Neural cell (in vitro differentiated cells): Measurements from ENCODE around the gene ZFP62. TPM values are rescaled to one million over a fixed set of nuclear protein-coding genes. Genes with fewer than 3 reads are reported as not detected.

Source experiments
- H2AFZ ChIP-seq: fragments of 200-600, 300-800 bp; sonication (generic), shearing (Covaris generic); 2 replicates; pipeline ENCODE4 v1.6.0; 2014; ENCODE audit warnings: low read depth, mild to moderate bottlenecking, antibody characterized with exemption, low read length, moderate library complexity
- H3F3A ChIP-seq: fragments of 200-600 bp; shearing (Covaris generic); 2 replicates; pipeline ENCODE4 v1.6.1; 2016; ENCODE audit warnings: mild to moderate bottlenecking, moderate library complexity, mixed read lengths, antibody characterized with exemption, low read length; ENCODE audit not compliant: insufficient read depth, poor library complexity, severe bottlenecking
- H3K27ac ChIP-seq: fragments of 200-600, 300-800 bp; sonication (generic), shearing (Covaris generic); 2 replicates; pipeline ENCODE4 v1.5.1; 2014; ENCODE audit warnings: mild to moderate bottlenecking, low read length, moderate library complexity
- H3K27me3 ChIP-seq: fragments of 300-800, 200-600 bp; sonication (generic), shearing (Covaris generic); 2 replicates; pipeline ENCODE4 v1.6.0; 2014; ENCODE audit warnings: mild to moderate bottlenecking, low read depth, low read length, moderate library complexity; ENCODE audit not compliant: insufficient read depth
- H3K36me3 ChIP-seq: fragments of 300-800, 200-600 bp; sonication (generic), shearing (Covaris generic); 2 replicates; pipeline ENCODE4 v1.5.1; 2014; ENCODE audit warnings: mild to moderate bottlenecking, antibody characterized with exemption, low read length, moderate library complexity; ENCODE audit not compliant: insufficient read depth
- H3K4me2 ChIP-seq: fragments of 300-800, 200-600 bp; sonication (generic), shearing (Covaris generic); 2 replicates; pipeline ENCODE4 v1.6.0; 2014; ENCODE audit warnings: mild to moderate bottlenecking, low read length
- H3K4me3 ChIP-seq: fragments of 300-800, 200-600 bp; sonication (generic), shearing (Covaris generic); 2 replicates; pipeline ENCODE4 v1.5.1; 2014; ENCODE audit warnings: mild to moderate bottlenecking, low read length, moderate library complexity
- H3K79me2 ChIP-seq: fragments of 200-600 bp; shearing (Covaris generic); replicated peaks from 2 replicates; pipeline ENCODE4 v1.6.0; 2014; ENCODE audit warnings: mild to moderate bottlenecking, low read length, moderate library complexity; ENCODE audit not compliant: insufficient read depth
- H3K9ac ChIP-seq: fragments of 300-800, 200-600 bp; sonication (generic), shearing (Covaris generic); 2 replicates; pipeline ENCODE4 v1.6.1; 2016; ENCODE audit warnings: mild to moderate bottlenecking, low read length, mixed read lengths
- H3K9me2 ChIP-seq: fragments of 200-600 bp; shearing (Covaris generic); 2 replicates; pipeline ENCODE4 v1.6.1; 2016; ENCODE audit warnings: mild to moderate bottlenecking, low read length, mixed read lengths; ENCODE audit not compliant: insufficient read depth
- H3K9me3 ChIP-seq: fragments of 200-600, 300-800 bp; sonication (generic), shearing (Covaris generic); 2 replicates; pipeline ENCODE4 v1.6.1; 2016; ENCODE audit warnings: mild to moderate bottlenecking, mixed run types, low read length, moderate library complexity, mixed read lengths
- H4K20me1 ChIP-seq: fragments of 200-600 bp; shearing (Covaris generic); 2 replicates; pipeline ENCODE4 v1.6.1; 2016; ENCODE audit warnings: mild to moderate bottlenecking, mixed run types; ENCODE audit not compliant: insufficient read depth
- EP300 ChIP-seq: fragments of 450-650 bp; conservative IDR thresholded peaks from 2 replicates; pipeline ENCODE4 v1.6.1; 2014; ENCODE audit warnings: antibody characterized with exemption, mild to moderate bottlenecking, moderate library complexity; ENCODE audit not compliant: poor library complexity, severe bottlenecking
- EZH2 ChIP-seq: fragments of 200-600, 300-800 bp; shearing (Covaris generic), sonication (generic); IDR thresholded peaks from 2 replicates; pipeline ENCODE4 v1.6.1; 2014; ENCODE audit warnings: antibody characterized with exemption, low read length, borderline replicate concordance, mild to moderate bottlenecking; ENCODE audit not compliant: insufficient read depth, poor library complexity, severe bottlenecking
- POLR2AphosphoS5 ChIP-seq: IDR thresholded peaks from 2 replicates; pipeline ENCODE4 v1.6.1; 2012
- RAD21 ChIP-seq: fragments of 450-650 bp; conservative IDR thresholded peaks from 2 replicates; pipeline ENCODE4 v1.6.1; 2014; ENCODE audit warnings: antibody characterized with exemption, mild to moderate bottlenecking, moderate library complexity
- SMC3 ChIP-seq: fragments of 450-650 bp; conservative IDR thresholded peaks from 2 replicates; pipeline ENCODE4 v1.6.1; 2014; ENCODE audit warnings: antibody characterized with exemption, mild to moderate bottlenecking, moderate library complexity; ENCODE audit not compliant: poor library complexity
- polyA plus RNA-seq: library from polyadenylated mRNA; depleted of rRNA; stranded (reverse); fragments of >200 nt; gene quantifications from 2 replicates; pipeline ENCODE4 v1.2.3, GENCODE V29; 2014
- TF ChIP-seq, protein P1 (sequence below): IDR thresholded peaks from 2 replicates; pipeline ENCODE4 v1.6.1; 2012; ENCODE audit warnings: borderline replicate concordance
- TF ChIP-seq, protein P2 (sequence below): fragments of 450-650 bp; IDR thresholded peaks from 2 replicates; pipeline ENCODE4 v1.5.1; 2014; ENCODE audit warnings: antibody characterized with exemption, mild to moderate bottlenecking, moderate library complexity; ENCODE audit not compliant: poor library complexity, severe bottlenecking

Gene ZFP62
- polyA plus RNA-seq, 1 donor from 2014 or later, result 69.1 TPM

DNA sequence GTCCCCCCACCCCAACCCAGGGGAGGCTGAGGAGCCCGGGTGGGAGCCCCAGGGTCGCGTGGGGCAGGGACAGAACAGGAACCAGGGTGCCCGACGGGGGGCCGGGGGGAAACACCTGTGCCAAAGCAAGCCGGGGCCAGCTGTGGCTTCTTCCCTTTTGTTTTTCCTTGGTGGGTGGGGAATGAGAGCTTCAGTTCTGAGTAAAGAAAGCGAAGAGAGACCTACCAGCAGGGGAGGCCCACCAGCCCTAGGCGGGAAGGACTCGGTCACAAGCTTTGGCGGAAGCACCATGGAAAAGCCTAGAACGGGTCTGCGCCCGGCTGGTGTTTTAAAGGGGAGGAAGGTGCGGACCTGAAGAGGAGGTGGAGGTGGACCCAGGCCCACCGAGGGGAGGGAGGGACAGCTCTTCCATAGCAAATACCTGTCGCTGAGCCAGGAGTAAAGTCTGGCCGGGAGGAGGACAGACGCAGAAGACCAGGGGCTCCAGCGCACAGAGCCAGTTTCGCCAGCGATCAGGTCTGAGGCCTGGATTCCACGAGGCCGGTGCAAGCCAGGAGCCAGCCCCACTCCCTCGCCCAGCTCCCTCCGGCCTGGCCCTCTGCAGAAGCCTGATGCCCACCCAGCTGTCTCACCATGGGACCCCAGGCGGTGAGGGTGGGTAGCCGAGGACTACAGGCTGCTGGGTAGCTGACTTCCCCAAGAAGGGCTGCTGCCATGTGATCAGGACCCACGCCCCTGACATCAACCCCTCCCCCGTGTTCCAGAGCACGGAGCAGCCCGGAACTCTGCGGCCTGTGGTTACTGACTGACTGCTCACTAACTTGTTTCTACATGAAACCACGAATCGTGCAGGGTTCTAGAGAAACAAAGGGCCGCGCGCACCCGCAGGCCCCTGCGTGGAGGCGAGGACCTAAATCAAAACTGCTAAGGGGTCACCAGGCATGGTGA, 57.6 kb downstream of the ZFP62 start:
- Histone ChIP-seq H3K9me3 (no peaks in the 10 kb centered on the region), H3F3A (no peaks in the 10 kb centered on the region), H4K20me1 (no peaks in the 10 kb centered on the region), H3K4me3 (peak overlapping the region; percentile 69), H3K4me2 (peak overlapping the region; percentile 19), H3K27me3 (no peaks in the 10 kb centered on the region), H3K27ac (no peak overlapping the region), H3K79me2 (peaks cover 34% of the 10 kb centered on the region), H3K36me3 (no peaks in the 10 kb centered on the region), H3K9me2 (no peaks in the 10 kb centered on the region), H3K9ac (no peak overlapping the region), H2AFZ (no peak overlapping the region)
- TF ChIP-seq, protein P1, sequence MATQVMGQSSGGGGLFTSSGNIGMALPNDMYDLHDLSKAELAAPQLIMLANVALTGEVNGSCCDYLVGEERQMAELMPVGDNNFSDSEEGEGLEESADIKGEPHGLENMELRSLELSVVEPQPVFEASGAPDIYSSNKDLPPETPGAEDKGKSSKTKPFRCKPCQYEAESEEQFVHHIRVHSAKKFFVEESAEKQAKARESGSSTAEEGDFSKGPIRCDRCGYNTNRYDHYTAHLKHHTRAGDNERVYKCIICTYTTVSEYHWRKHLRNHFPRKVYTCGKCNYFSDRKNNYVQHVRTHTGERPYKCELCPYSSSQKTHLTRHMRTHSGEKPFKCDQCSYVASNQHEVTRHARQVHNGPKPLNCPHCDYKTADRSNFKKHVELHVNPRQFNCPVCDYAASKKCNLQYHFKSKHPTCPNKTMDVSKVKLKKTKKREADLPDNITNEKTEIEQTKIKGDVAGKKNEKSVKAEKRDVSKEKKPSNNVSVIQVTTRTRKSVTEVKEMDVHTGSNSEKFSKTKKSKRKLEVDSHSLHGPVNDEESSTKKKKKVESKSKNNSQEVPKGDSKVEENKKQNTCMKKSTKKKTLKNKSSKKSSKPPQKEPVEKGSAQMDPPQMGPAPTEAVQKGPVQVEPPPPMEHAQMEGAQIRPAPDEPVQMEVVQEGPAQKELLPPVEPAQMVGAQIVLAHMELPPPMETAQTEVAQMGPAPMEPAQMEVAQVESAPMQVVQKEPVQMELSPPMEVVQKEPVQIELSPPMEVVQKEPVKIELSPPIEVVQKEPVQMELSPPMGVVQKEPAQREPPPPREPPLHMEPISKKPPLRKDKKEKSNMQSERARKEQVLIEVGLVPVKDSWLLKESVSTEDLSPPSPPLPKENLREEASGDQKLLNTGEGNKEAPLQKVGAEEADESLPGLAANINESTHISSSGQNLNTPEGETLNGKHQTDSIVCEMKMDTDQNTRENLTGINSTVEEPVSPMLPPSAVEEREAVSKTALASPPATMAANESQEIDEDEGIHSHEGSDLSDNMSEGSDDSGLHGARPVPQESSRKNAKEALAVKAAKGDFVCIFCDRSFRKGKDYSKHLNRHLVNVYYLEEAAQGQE, result no peak
- TF ChIP-seq SMC3, result no peak

DNA sequence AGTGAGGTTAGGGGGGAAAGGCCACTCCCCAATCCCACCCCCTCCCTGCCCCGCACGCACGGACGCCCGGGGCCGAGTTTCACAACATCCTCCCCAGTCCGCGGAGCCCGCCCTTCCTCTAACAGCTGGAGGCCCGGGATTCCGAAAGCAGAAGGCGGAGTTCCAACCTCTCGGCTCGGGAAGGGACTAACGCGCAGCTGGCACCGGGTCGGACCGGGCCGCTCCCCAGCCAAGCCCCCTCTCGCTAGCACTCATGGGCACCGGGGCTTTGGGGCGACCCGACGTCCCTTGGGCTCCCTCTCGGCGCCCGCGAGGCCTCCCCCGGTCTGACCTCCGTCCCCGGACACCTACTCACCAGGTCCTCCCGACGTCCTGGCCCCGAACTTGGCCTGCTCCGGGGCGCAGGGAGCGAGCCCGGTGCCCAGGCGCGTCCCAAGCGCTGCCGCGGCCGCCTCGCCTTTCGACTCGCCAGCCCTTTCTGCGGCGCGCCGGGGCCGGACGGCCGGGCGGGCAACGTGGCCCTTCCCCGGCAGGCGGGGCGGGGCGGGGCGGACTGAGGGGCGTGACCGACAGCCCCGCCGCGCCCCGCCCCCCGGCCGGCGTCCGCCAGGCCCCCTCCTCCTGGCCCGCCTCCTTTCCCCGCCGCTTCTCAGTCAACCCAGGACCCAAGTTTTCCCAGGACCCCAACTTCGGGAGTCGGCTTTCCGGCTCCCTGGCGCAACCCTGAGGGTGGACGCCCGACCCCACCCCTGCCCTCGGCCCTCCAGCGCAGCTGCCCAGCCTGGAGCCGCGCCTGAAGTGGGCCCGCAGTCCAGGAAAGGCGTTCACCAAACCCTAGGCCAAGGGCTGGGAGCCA, 58.5 kb downstream of the ZFP62 start, which contains the start of gene MGAT1:
TSS of gene MGAT1 (minus strand) at position 482 of the 856 bp plus-strand sequence. CDS start 9,835 bp downstream, outside the sequence.
- TF ChIP-seq EZH2, result no peak
- TF ChIP-seq, protein P2, sequence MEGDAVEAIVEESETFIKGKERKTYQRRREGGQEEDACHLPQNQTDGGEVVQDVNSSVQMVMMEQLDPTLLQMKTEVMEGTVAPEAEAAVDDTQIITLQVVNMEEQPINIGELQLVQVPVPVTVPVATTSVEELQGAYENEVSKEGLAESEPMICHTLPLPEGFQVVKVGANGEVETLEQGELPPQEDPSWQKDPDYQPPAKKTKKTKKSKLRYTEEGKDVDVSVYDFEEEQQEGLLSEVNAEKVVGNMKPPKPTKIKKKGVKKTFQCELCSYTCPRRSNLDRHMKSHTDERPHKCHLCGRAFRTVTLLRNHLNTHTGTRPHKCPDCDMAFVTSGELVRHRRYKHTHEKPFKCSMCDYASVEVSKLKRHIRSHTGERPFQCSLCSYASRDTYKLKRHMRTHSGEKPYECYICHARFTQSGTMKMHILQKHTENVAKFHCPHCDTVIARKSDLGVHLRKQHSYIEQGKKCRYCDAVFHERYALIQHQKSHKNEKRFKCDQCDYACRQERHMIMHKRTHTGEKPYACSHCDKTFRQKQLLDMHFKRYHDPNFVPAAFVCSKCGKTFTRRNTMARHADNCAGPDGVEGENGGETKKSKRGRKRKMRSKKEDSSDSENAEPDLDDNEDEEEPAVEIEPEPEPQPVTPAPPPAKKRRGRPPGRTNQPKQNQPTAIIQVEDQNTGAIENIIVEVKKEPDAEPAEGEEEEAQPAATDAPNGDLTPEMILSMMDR, result no peak
- TF ChIP-seq EP300, result no peak
- no peak for TF ChIP-seq SMC3
- TF ChIP-seq RAD21, result no peak
- no peak for TF ChIP-seq POLR2AphosphoS5
- TF ChIP-seq, protein P1, result no peak
- peak within 1 kb of the TSS; percentile 69 for H3K4me3 ChIP-seq
- peaks cover 29% of the 10 kb centered on the region for H3K79me2 ChIP-seq

More for the DNA sequence above, 58.5 kb downstream of the ZFP62 start, which contains the start of gene MGAT1:
- H3K36me3 ChIP-seq, result no peaks in the 10 kb centered on the region
- H2AFZ ChIP-seq, result no peak within 1 kb of the TSS
- H3K27ac ChIP-seq, result no peak within 1 kb of the TSS
- no peaks in the 10 kb centered on the region for H3K9me2 ChIP-seq
- H3K27me3 ChIP-seq, result no peaks in the 10 kb centered on the region
- H3K9ac ChIP-seq, result peak within 1 kb of the TSS; percentile 34
- no peaks in the 10 kb centered on the region for H3F3A ChIP-seq
- no peaks in the 10 kb centered on the region for H4K20me1 ChIP-seq
- H3K4me2 ChIP-seq, result peak within 1 kb of the TSS; percentile 19
- no peaks in the 10 kb centered on the region for H3K9me3 ChIP-seq
